Fibroblast of pulmonary artery (primary cell): Measurements from ENCODE around the gene IL1RAPL1.
"Not testable (repeated sequence)": the region's sequence is repeated elsewhere in the genome, so short reads cannot be mapped to it uniquely, and the experiment has no call there.

Source experiments
- DNase-seq: peaks from one replicate; pipeline ENCODE4 v3.0.0-alpha.2; 2010; ENCODE audit warnings: low read depth
- H3K4me3 ChIP-seq: replicated peaks from 2 replicates; pipeline ENCODE4 v1.5.1; 2011; ENCODE audit warnings: low read depth, mild to moderate bottlenecking, control low read depth, low read length, moderate library complexity
- CTCF ChIP-seq: IDR thresholded peaks from 2 replicates; pipeline ENCODE4 v1.5.1; 2011; ENCODE audit warnings: mild to moderate bottlenecking, control low read depth, low read length, inconsistent platforms; ENCODE audit errors: missing control alignments

The IL1RAPL1 gene

GRCh38 chrX:29071525-29072320 is 484.5 kb downstream of the IL1RAPL1 start:
- no peak for DNase-seq
- no peak overlapping the region for H3K4me3 ChIP-seq
- TF ChIP-seq CTCF = no peak

- no peak for DNase-seq
- TF ChIP-seq CTCF = no peak
- H3K4me3 ChIP-seq = no peak overlapping the region
These were observed 495.3 kb downstream of the IL1RAPL1 start for GRCh38 chrX:29082558-29082957.

GRCh38 chrX:29083823-29084222 is 496.6 kb downstream of the IL1RAPL1 start:
- no peak for DNase-seq
- no peak overlapping the region for H3K4me3 ChIP-seq
- no peak for TF ChIP-seq CTCF

GRCh38 chrX:29090811-29091210 is 503.6 kb downstream of the IL1RAPL1 start:
- peak; percentile 21 for TF ChIP-seq CTCF
- no peak overlapping the region for H3K4me3 ChIP-seq
- DNase-seq = peak; percentile 42

GRCh38 chrX:29107231-29107630 is 520.0 kb downstream of the IL1RAPL1 start:
- no peak for DNase-seq
- no peak overlapping the region for H3K4me3 ChIP-seq
- no peak for TF ChIP-seq CTCF

- DNase-seq = no peak
- H3K4me3 ChIP-seq = no peak overlapping the region
- no peak for TF ChIP-seq CTCF
These were observed 522.8 kb downstream of the IL1RAPL1 start for GRCh38 chrX:29110041-29110440.

- H3K4me3 ChIP-seq = no peak overlapping the region
- TF ChIP-seq CTCF = no peak
- DNase-seq = no peak
These were observed 526.0 kb downstream of the IL1RAPL1 start for GRCh38 chrX:29113221-29113620.

GRCh38 chrX:29122817-29123216 is 535.6 kb downstream of the IL1RAPL1 start:
- H3K4me3 ChIP-seq, DNase-seq: not testable (repeated sequence)
